IMR-90 (cell line): ENCODE data around the gene PLXDC1. TPM values are rescaled to one million over a fixed set of nuclear protein-coding genes. Genes with fewer than 3 reads are reported as not detected.
A peak's percentile ranks its signal among the peaks of the same experiment; 100 is the strongest.

Experiments
- ATAC-seq: fragments of 200-7000 bp; cut with Tn5 transposase; 2 replicates; pipeline ENCODE4 v1.9.1; 2020; ENCODE audit warnings: low read depth, mild to moderate bottlenecking, moderate library complexity
- BruUV-seq: library from RNA; stranded (reverse); fragments of 400-500 nt; replicated peaks from 2 replicates; lab custom pipeline; 2021; lab: Mats Ljungman, UMichigan
- CTCF ChIA-PET: fragments of 300-600 bp; formaldehyde crosslinking; extraction: SDS; loops from one replicate; lab custom pipeline; 2021; ENCODE audit warnings: antibody characterized with exemption; lab: Yijun Ruan, JAX
- POLR2A ChIA-PET: fragments of 300-600 bp; sonication (Branson Sonifier 250); formaldehyde crosslinking; loops from one replicate; lab custom pipeline; 2022; ENCODE audit warnings: antibody characterized with exemption; ENCODE audit not compliant: unreplicated experiment; lab: Charles Lee
- DNase-seq: peaks from one replicate; pipeline ENCODE4 v3.0.0; 2013
- H2AFZ ChIP-seq: replicated peaks from 2 replicates; pipeline ENCODE3; 2013; ENCODE audit warnings: low read length, mild to moderate bottlenecking; ENCODE audit not compliant: poor library complexity
- H2AK5ac ChIP-seq: 2 replicates; pipeline ENCODE4 v1.6.1; 2013; ENCODE audit warnings: low read depth, low read length, inconsistent platforms
- H2AK9ac ChIP-seq: replicated peaks from 2 replicates; pipeline ENCODE3; 2013; ENCODE audit warnings: mild to moderate bottlenecking, low read depth, low read length, moderate library complexity; ENCODE audit not compliant: poor library complexity
- H2BK120ac ChIP-seq: 2 replicates; pipeline ENCODE4 v1.6.1; 2013; ENCODE audit warnings: low read depth, low read length, inconsistent platforms
- H2BK15ac ChIP-seq: 3 replicates; pipeline ENCODE4 v1.6.1; 2013; ENCODE audit warnings: low read depth, low read length, inconsistent platforms
- H2BK20ac ChIP-seq: 2 replicates; pipeline ENCODE4 v1.6.1; 2013; ENCODE audit warnings: low read depth, mild to moderate bottlenecking, inconsistent platforms, low read length, moderate library complexity
- H2BK5ac ChIP-seq: 2 replicates; pipeline ENCODE4 v1.6.1; 2013; ENCODE audit warnings: mild to moderate bottlenecking, low read depth, low read length, inconsistent platforms; ENCODE audit not compliant: poor library complexity, severe bottlenecking
- H3K14ac ChIP-seq: replicated peaks from 2 replicates; pipeline ENCODE4 v1.6.1; 2013; ENCODE audit warnings: low read depth, low read length, inconsistent platforms
- H3K18ac ChIP-seq: 2 replicates; pipeline ENCODE4 v1.6.1; 2013; ENCODE audit warnings: low read depth, low read length, control low read depth
- H3K23ac ChIP-seq: 2 replicates; pipeline ENCODE4 v1.6.1; 2013; ENCODE audit warnings: low read depth, low read length, inconsistent platforms
- H3K27ac ChIP-seq: 2 replicates; pipeline ENCODE4 v1.5.1; 2013; ENCODE audit warnings: mild to moderate bottlenecking, control low read depth, low read length; ENCODE audit not compliant: insufficient read depth
- H3K27me3 ChIP-seq: 2 replicates; pipeline ENCODE4 v1.6.1; 2013; ENCODE audit warnings: low read length; ENCODE audit not compliant: control insufficient read depth, insufficient read depth
- H3K36me3 ChIP-seq: 2 replicates; pipeline ENCODE4 v1.6.1; 2013; ENCODE audit warnings: low read length, mixed read lengths; ENCODE audit not compliant: control insufficient read depth, insufficient read depth
- H3K4ac ChIP-seq: 2 replicates; pipeline ENCODE4 v1.6.1; 2013; ENCODE audit warnings: low read depth, low read length, inconsistent platforms
- H3K4me1 ChIP-seq: 2 replicates; pipeline ENCODE4 v1.6.1; 2013; ENCODE audit warnings: low read length, mixed read lengths; ENCODE audit not compliant: control insufficient read depth, insufficient read depth
- H3K4me2 ChIP-seq: 2 replicates; pipeline ENCODE4 v1.6.1; 2013; ENCODE audit warnings: low read depth, mild to moderate bottlenecking, control low read depth, low read length, moderate library complexity
- H3K4me3 ChIP-seq: 2 replicates; pipeline ENCODE4 v1.5.1; 2013; ENCODE audit warnings: low read depth, mild to moderate bottlenecking, control low read depth, low read length, moderate library complexity; ENCODE audit not compliant: insufficient read depth
- H3K56ac ChIP-seq: 2 replicates; pipeline ENCODE4 v1.6.1; 2013; ENCODE audit warnings: low read length, inconsistent platforms; ENCODE audit not compliant: insufficient read depth; ENCODE audit errors: extremely low read depth
- H3K79me1 ChIP-seq, 2 experiments: 2 replicates each; pipeline ENCODE4 v1.6.1; 2013; ENCODE audit warnings: low read length in 2 of 2, inconsistent platforms in 1 of 2, low read depth in 1 of 2
- H3K9ac ChIP-seq: 2 replicates; pipeline ENCODE4 v1.6.1; 2013; ENCODE audit warnings: low read depth, low read length, control low read depth
- H3K9me1 ChIP-seq: 2 replicates; pipeline ENCODE4 v1.6.1; 2013; ENCODE audit warnings: low read length, inconsistent platforms; ENCODE audit not compliant: insufficient read depth
- H3K9me3 ChIP-seq: 2 replicates; pipeline ENCODE4 v1.6.1; 2013; ENCODE audit warnings: low read length; ENCODE audit not compliant: control insufficient read depth, insufficient read depth
- H4K20me1 ChIP-seq: 2 replicates; pipeline ENCODE4 v1.6.1; 2013; ENCODE audit warnings: low read length, inconsistent platforms; ENCODE audit not compliant: insufficient read depth
- H4K5ac ChIP-seq: 2 replicates; pipeline ENCODE4 v1.6.1; 2013; ENCODE audit warnings: mild to moderate bottlenecking, low read depth, low read length, control low read depth
- H4K8ac ChIP-seq, 2 experiments: 2 replicates each; pipeline ENCODE4 v1.6.1; 2013; ENCODE audit warnings: low read depth in 2 of 2, low read length in 2 of 2, control low read depth in 1 of 2, inconsistent platforms in 1 of 2
- H4K91ac ChIP-seq: 2 replicates; pipeline ENCODE4 v1.6.1; 2013; ENCODE audit warnings: low read depth, low read length, inconsistent platforms; ENCODE audit not compliant: insufficient read depth
- CEBPB ChIP-seq: IDR thresholded peaks from 2 replicates; pipeline ENCODE4 v1.6.1; 2012; ENCODE audit warnings: low read depth, low read length, improper control_type of control experiment
- SMC3 ChIP-seq: fragments of 150-350 bp; IDR thresholded peaks from 2 replicates; pipeline ENCODE4 v1.6.1; 2016; ENCODE audit warnings: low read depth, mild to moderate bottlenecking, antibody characterized with exemption, low read length, moderate library complexity
- WGBS, 2 experiments: methylation state at CpG; one replicate each; pipeline versions ENCODE4 v1.1.5 to v1.1.7; 2013; ENCODE audit warnings: missing lambda C conversion rate in 2 of 2; ENCODE audit not compliant: insufficient read length in 1 of 2; ENCODE audit errors: extremely low coverage in 2 of 2; 5-methylcytosine and 5-hydroxymethylcytosine counted together
- dilution Hi-C: fragments of 300-500 bp; cut with HindIII; formaldehyde crosslinking; loops from one replicate; pipeline ENCODE4 v1.14.3; 2018; ENCODE audit warnings: low sequenced_read_pairs; ENCODE audit not compliant: unreplicated experiment
- in situ Hi-C: fragments of 300-500 bp; cut with MboI; formaldehyde crosslinking; loops from 3 replicates; pipeline ENCODE4 v1.14.3; 2019; ENCODE audit warnings: low sequenced_read_pairs, inconsistent platforms, mixed read lengths
- intact Hi-C: fragments of 100-400 bp; cut with micrococcal nuclease; formaldehyde crosslinking; loops from 2 replicates; pipeline ENCODE4 v1.10.0; 2022
- polyA plus RNA-seq, 3 experiments: library from polyadenylated mRNA; depleted of rRNA; stranded (reverse); fragments of >200 nt; gene quantifications; 2 replicates each; pipeline ENCODE4 v1.2.3, GENCODE V29; 2012; ENCODE audit warnings: low replicate concordance in 1 of 3
- total RNA-seq: library from RNA; depleted of rRNA; stranded (reverse); fragments of >200 nt; gene quantifications from 2 replicates; pipeline ENCODE4 v1.2.3, GENCODE V29; 2012

The PLXDC1 gene
- total and polyA plus RNA-seq, 2 of the 4 experiments (the other 2 are of a cell fraction), result under 0.01 to 0.50 TPM

GRCh38 chr17:39045948-39046679 lies 105.3 kb downstream of the PLXDC1 start:
- Histone ChIP-seq H3K4ac (peak overlapping the region; percentile 36; the same call in 1 of the 2 replicates), H3K9me1 (no peaks in the 10 kb centered on the region), H4K91ac (peak overlapping the region; percentile 60; the same call in 1 of the 2 replicates), H4K5ac (peak overlapping the region; percentile 55; the same call in 1 of the 2 replicates), H3K56ac (no peak overlapping the region), H2BK15ac (no peak overlapping the region), H3K23ac (no peak overlapping the region), H2BK20ac (peak overlapping the region; percentile 35; the same call in 1 of the 2 replicates), H3K18ac (peak overlapping the region; percentile 91), H3K14ac (no peak overlapping the region), H3K4me2 (no peak overlapping the region), H2AK5ac (peak overlapping the region; percentile 49; the same call in 1 of the 2 replicates), H2AFZ (peak overlapping the region; percentile 58), H3K4me1 (no peaks in the 10 kb centered on the region), H3K4me3 (no peak overlapping the region), H2BK5ac (peak overlapping the region; percentile 91), H3K9ac (no peak overlapping the region), H3K9me3 (peaks cover 34% of the 10 kb centered on the region), H3K27ac (peak overlapping the region; percentile 50), H3K79me1 (no peaks in the 10 kb centered on the region), H2AK9ac (peak overlapping the region; percentile 33), H2BK120ac (peak overlapping the region; percentile 78), H3K36me3 (no peaks in the 10 kb centered on the region), H4K20me1 (no peaks in the 10 kb centered on the region), H3K27me3 (peaks cover 9% of the 10 kb centered on the region), H4K8ac (peak overlapping the region in 1 of 2 experiments; percentile 69; a peak in 2 of 4 replicates)
- DNase-seq, result no peak
- ATAC-seq, result no peak
- dilution Hi-C loops (no loop called here), intact Hi-C loops (no loop called here), in situ Hi-C loops (no loop called here)
- POLR2A ChIA-PET, result no interaction called here
- no TSS peak for BruUV-seq
- CTCF ChIA-PET, result no interaction called here
- TF ChIP-seq SMC3 (no peak), CEBPB (peak; percentile 23; the same call in 1 of the 2 replicates)
- 53% methylated on average over 5 of the region's 16 CpGs; no CpG with 5 or more reads in 1 of the 2 experiments for WGBS, 2 experiments
